Esophagus squamous epithelium (tissue), 4 donors: Measurements from ENCODE around the gene UQCRHL.

Source experiments
- CTCF ChIP-seq, 6 experiments: fragments of 450-650 bp in 4 of 6; fragments of 200-600 bp in 2 of 6; sonication (generic) in 2 of 6; IDR thresholded peaks; one replicate each; pipeline ENCODE4 v1.5.1; 2016 to 2019; ENCODE audit warnings: antibody characterized with exemption in 6 of 6, mild to moderate bottlenecking in 4 of 6, moderate library complexity in 4 of 6
- POLR2A ChIP-seq, 4 donors: fragments of 450-650 bp; IDR thresholded peaks; one replicate each; pipeline ENCODE4 v1.6.1; 2017; ENCODE audit warnings: antibody characterized with exemption in 4 of 4, mild to moderate bottlenecking in 4 of 4, moderate library complexity in 3 of 4

- TF ChIP-seq CTCF (IDR thresholded peaks at IDR 0.05), result no peak
- TF ChIP-seq POLR2A (IDR thresholded peaks at IDR 0.05), result peak in 1 of 4 donors; percentile 60
These were observed 40.4 kb upstream of the UQCRHL start for GRCh38 chr1:15847893-15848142.
